DND-41 (cell line): ENCODE data around the gene EPB41L4A.

Experiments used
- CTCF ChIP-seq: IDR thresholded peaks from 2 replicates; pipeline ENCODE4 v1.5.1; 2012; ENCODE audit warnings: borderline replicate concordance, low read length, moderate library complexity, mild to moderate bottlenecking; ENCODE audit not compliant: poor library complexity, severe bottlenecking; ENCODE audit errors: extremely low read depth
- EZH2 ChIP-seq: IDR thresholded peaks from 3 replicates; pipeline ENCODE4 v1.6.1; 2012; ENCODE audit warnings: borderline replicate concordance, low read depth, mild to moderate bottlenecking, moderate library complexity, low read length, inconsistent platforms; ENCODE audit not compliant: severe bottlenecking

GRCh38 chr5:112183103-112183711, 235.9 kb downstream of the EPB41L4A start:
- TF ChIP-seq CTCF (no peak), EZH2 (no peak)
